Gastroesophageal sphincter (tissue), 3 donors: Measurements from ENCODE around the gene FBXO41.

Source experiments
- CTCF ChIP-seq, 4 experiments: fragments of 200-600 bp in 2 of 4; fragments of 450-650 bp in 2 of 4; sonication (generic) in 1 of 4; IDR thresholded peaks; one replicate each; pipeline ENCODE4 v1.5.1; 2017 to 2019; ENCODE audit warnings: antibody characterized with exemption in 4 of 4, mild to moderate bottlenecking in 2 of 4, moderate library complexity in 2 of 4
- POLR2A ChIP-seq, 2 donors: fragments of 450-650 bp; IDR thresholded peaks; one replicate each; pipeline ENCODE4 v1.6.1; 2017; ENCODE audit warnings: antibody characterized with exemption in 2 of 2, mild to moderate bottlenecking in 2 of 2, moderate library complexity in 1 of 2
- POLR2AphosphoS5 ChIP-seq: sonication (generic); formaldehyde crosslinking; IDR thresholded peaks from one replicate; pipeline ENCODE4 v1.6.1; 2017; ENCODE audit warnings: antibody characterized with exemption

GRCh38 chr2:73244580-73244979, 39.7 kb downstream of the FBXO41 start:
- no peak for TF ChIP-seq CTCF (IDR thresholded peaks at IDR 0.05)
- no peak for TF ChIP-seq POLR2A (IDR thresholded peaks at IDR 0.05)
- no peak for TF ChIP-seq POLR2AphosphoS5
